NCI-H510A (cell line): ENCODE results near the gene PBX3.
A peak's percentile ranks its signal among the peaks of the same experiment; 100 is the strongest.

Experiments
- DNase-seq: peaks from one replicate; lab custom pipeline; 2025; lab: John Stamatoyannopoulos, UW

Gene PBX3

DNA sequence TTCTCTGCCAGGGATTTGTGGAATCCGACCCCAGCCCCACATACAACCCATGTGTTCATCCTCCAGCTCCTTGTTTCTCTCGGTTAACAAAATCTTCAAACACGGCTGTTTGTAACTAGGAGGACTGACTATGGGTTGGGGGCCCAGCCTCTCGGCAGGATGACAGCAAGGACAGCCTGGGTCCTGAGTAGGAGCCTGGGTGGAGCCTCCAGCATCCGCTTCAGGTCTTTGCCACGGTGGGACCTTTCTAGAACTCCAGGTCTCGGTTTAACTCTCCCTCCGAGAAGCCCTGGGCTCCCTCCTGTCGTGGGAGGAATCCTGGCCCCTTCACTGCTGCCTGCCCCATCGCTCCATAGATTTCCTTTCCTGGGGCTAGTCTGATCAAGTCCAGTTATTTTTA, 248.5 kb downstream of the PBX3 start:
- no peak for DNase-seq

DNA sequence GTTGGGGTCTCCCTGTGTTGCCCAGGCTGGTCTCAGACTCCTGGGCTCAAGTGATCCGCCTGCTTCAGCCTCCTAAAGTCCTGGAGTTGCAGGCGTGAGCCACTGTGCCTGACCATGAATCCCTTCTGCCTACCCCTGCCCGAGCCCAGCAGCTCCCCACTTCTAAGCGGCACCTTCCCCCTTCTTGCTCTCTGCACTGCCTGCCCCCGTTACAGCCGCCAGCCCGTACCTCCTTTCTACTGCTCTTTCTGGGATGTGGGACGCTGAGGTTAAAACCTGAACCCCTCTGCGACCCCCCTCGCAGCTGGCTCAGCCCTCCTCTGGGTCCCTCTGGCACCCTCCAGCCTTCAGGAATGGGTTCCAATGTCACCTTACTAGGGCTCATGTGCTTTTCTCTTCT, 249.6 kb downstream of the PBX3 start:
- no peak for DNase-seq

DNA sequence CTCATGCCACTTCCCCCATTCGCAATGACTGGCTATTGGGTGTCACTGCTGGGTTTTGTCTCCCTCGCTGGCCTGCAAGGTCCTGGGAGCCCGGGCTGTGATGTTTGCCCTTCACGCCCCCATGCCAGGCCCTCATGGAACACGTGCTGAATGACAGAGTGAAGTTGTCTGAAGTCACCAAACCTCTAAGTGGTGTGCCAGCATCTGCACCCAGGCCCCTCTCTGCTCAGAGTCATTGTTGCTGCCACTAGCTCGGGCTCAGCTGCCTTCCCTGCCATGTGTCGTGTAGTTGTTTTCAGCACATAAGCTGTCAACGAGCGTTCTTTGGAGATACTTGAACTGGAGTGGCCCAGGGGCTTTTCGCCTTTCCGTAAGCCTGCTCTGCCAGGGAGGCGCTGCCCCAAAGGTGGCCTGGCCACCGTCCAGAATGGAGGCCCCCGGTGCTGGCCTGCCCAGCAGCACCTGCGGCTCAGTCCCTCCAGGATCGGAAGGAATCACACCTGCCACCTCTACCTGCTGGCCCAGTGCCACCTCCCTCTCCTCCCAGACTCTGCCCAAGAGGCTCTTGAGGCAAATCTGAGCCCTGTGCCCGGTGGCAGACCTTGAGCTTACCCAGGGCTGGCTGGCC, 250.1 kb downstream of the PBX3 start:
- peak; percentile 76 for DNase-seq

DNA sequence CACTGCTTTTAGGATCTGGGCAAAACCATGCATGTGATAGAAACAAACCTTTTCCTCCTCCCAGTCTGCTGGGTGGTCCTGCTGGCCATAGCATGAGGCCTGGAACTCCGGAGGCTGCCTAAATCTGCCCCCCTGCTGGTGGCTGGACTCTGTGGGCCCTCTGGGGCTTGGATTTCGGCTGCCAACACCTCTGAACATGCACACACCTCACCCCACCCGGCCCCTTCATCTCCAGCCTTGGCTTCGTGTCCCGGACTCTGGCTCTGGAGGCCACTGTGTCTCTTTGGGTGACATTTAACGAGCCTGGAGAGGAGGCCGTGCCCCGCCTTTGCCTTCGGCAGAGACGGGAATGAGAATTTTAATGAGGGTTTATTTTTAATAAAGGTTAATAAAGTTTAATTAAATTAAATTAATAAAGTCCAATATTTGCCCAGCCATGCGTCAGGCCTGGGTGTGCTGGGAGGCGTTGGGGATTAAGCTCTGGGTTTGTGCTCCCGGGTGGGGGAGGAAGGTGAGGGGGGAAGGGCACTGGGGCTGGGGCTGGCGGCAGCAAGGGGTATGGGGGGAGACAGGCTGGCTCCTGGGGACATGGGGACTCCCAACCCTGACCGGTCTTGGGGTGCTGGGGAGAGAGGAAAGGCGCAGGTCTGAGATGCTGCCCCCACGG, 251.8 kb downstream of the PBX3 start:
- DNase-seq: no peak

DNA sequence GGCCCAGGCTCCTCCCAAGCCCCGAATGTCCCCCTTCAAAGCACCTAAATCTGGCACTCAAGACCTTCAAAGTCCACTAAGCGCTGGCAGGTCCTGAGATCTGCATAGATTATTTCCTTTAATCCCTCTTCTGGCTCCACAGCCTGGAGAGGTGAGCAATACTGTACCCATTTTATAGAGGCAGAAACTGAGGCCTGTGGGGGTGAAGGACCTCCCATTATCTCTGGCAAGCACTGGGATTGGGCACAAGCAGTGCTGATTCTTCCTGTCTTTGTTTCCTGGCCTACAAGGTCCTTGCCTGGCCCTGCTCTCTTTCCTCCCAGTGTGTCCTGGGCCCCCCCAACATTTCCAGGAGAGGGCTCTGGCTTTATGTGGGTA, 252.3 kb downstream of the PBX3 start:
- no peak for DNase-seq

DNA sequence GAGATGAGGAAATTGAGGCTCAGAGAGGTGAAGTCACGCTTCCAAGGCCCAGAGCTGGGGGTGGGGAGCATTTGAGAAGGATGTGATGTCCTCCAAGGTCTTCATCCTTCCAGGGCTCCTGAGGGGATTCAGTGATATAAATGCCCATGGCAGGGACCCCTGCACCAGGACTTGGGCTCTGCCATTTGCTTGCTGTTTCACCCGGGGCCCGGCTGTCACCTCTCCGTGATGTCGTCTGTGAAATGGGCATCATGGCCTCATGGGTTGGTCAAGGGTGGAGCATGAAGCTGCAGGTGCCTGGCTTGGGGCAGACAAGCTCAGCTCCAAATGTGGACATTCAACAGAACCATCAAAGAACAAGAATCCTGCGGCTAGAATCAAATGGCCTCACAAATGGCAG, 253.1 kb downstream of the PBX3 start:
- no peak for DNase-seq

DNA sequence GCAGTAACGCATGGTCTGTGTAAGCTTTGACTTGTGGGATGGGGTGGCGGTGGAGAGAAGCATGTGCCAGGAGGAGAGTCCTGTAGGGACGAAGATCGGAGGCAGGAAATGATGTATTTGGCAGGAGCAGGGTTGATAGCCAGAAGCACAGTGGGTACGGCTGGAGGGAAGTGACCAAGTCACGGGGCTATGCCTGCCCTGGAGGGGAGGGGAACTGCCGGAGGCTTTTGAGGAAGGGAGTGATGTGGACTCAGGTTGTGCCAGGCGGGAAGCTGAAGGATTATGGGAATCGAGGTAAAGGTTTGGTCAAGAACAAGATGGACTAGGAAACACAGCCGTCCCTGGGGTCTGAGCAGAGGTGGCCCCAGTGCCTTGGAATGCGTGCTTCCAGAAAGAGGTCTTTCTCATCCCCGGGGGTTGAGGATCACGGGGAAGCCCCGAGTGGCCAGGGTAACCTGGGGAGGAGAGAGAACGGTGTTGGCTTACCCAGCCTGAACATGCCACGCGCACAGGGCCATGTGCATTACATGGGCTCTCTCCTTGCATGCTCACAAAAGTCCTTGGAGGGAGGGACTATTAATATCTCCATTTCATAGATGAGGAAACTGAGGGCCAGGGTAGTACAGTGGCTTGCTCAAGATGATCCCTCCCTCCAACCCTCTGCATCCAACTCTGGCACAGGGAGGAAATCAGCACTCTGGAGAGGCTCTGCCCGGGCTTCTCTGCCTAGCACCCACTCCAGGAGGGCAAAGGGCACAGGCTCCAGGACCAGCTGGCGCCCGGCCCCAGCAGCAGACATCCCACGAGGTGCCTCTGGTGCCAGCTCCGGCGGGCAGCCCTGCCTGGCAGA, 253.8 kb downstream of the PBX3 start:
- DNase-seq: no peak

DNA sequence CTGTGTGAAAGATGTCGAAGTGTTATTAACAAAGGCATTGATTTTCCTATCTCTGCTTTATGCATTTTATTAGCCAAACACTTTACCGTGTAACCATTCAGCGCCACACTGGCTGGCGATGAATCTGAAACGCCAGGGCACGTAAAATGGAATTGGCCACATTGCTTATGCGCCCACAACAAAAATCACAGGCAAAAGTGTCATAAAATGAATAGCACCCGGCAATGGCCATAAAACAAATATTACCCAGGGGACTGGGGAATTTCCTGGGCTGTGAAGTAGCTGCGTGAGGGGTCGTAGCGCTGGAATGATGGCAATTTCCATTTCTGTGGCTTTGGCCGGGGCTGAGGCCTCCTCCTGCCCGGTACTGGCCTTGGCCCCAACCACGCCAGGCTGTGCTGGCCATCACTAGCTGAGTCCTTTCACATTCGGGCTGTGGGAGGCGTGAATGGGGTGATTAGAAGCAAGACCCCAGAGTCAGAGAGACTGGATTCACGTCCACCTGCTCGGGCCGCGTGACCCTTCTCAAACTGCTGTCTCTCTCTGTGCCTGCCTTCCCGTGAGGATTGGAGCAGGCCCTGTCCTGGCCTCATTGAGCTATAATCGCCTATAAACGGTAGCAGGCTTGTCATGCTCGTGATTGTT, 254.5 kb downstream of the PBX3 start:
- no peak for DNase-seq

DNA sequence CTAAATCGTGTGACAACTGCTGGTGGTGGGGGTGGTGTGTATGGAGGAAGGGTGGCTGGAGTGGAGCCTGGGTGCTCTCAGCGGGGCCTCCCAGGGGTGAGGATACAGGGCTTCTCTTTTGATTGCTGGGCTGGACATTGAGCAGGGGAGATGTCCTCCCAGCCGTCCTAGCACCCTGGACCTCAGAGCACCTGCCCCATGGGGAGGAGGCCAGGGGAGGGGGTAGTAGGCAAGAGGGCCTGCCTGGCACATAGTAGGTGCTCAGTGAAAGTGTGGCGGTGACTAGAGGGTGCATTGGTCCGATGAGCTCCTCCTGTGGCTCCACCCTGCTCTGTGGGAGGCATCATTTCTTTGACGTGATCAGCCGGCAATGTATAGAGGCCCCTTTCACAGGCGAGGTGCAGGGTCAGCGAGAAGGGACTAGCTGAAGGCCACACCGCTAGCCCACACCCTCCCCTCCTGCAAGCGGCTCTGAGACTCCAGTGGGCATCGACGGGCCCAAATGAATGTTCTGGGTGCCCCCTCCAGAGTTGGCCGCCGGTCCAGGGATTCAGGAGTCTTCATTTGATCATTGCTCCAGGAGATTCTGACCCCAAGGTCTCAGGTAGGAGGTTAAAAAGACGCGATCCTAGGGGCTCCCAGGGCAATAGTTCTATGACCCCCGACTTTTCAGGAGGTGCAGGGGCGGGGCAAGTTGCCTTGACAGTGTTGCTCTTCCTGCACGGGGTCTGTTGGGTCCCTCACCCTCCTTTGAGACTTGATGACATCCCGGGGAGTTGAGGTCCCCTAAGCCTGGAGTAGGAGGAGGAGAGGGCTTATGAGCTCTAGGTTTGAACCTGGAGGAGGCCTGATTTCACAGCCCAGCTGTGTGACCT, 255.5 kb downstream of the PBX3 start:
- no peak for DNase-seq

DNA sequence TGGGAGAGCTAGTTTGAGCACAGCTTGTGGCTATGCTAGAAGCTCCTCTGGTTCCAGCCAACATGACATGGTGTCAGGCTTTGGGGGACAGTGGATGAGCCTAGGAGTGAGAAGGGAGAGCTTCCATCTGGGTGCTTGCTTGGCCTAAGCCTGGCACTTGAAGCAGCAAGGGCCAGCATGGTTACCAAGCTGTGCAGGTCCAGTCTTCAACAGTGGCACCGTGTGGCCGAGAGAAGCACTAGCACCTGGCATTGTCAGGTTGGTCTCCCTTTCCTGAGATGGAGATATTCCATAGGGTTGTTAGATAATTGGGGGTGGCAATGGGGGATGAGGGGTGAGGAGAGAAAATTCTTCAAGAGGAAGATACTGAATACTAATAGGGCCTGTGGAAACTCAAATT, 261.9 kb downstream of the PBX3 start:
- DNase-seq: no peak

DNA sequence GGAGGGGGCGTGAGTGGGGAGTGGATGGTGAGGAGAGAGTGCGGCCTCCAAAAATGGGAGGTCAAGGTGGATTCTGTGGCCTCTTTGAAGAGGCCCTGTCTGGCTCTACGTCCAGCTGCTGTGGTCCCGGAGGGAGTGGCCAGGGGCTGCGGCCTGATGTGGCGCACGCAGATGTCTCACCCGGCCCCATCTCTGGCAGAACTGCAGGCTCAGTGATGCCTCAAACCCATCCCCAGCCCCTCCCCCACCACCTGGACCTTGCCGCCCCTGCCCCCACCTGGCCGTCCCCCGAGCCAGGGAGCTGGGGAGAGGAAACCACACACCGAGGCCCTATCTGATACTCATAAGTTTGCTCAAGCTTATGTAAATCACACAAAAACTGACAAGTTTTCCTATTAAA, 267.6 kb downstream of the PBX3 start:
- no peak for DNase-seq

DNA sequence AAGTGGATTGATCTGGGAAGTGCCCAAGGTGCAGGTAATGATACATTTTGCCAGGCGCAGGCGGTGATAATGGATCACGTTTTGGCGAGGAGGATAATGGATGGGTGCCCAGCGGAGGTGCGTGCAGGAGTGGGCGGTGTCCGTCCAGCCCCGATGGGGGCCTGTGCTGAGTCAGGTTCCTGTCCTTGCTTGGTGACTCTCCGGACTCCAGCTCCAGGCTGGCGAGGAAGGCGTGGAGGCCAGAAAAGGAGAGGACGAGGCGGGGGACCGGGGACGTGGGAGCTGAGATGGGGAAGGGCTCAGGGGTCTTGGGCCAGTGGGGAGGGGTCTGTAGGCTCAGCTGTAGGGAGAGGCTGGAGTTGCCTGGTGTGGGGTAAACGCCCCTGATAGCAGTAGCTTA, 268.3 kb downstream of the PBX3 start:
- DNase-seq: no peak

DNA sequence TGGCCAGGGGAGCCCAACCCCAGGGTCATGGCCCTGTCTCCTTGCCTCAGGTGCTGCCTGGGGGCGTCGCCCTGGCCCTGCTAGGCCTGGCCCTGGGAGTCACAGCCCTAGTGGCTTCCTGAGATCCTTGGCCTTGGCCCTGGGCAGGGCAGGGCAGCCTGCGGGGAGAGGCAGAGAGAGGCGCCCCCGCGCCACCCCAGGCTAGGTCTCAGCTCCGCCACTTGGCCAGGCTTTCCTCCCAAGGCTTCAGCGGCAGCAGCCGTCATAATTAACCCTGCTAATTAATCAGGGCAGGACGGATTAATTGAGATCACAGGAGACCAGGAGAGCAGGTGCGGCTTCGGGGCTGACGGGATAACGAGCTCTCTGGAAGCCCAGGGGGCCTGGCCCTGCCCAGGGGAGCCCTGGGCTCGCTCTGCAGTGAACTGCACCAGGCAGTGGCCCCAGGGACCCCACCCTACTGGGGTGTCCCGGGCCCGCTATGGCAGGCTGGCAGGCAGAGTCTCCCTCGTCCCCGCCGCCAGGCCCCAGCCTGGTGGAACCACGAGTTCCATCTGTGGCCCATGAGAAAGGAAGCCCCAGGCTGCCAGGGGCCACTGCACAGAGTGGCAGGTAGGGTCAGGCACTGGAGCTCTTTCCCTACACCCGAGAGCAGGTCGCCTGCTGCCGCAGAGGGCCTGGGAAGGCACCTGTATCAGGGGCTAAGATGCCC, 269.6 kb downstream of the PBX3 start:
- no peak for DNase-seq
